HG03159 (cell line): ENCODE measurements around the gene NDUFS6.
A peak's percentile ranks its signal among the peaks of the same experiment; 100 is the strongest.
"Not testable (repeated sequence)": the region's sequence is repeated elsewhere in the genome, so short reads cannot be mapped to it uniquely, and the experiment has no call there.

Experiments used
- ATAC-seq: cut with Tn5 transposase; IDR thresholded peaks from one replicate; pipeline ENCODE4 v1.9.1; 2021; ENCODE audit warnings: mild to moderate bottlenecking, moderate library complexity; ENCODE audit not compliant: unreplicated experiment

NDUFS6 gene

GRCh38 chr5:1796371-1797102 is 4.7 kb upstream of the NDUFS6 start:
- ATAC-seq: no peak

GRCh38 chr5:1797103-1797800 is 4.0 kb upstream of the NDUFS6 start:
- ATAC-seq: no peak

GRCh38 chr5:1797855-1798254 is 3.4 kb upstream of the NDUFS6 start:
- no peak for ATAC-seq

- ATAC-seq: not testable (repeated sequence)
These were observed 2.6 kb upstream of the NDUFS6 start for GRCh38 chr5:1798589-1798988.

GRCh38 chr5:1799110-1799601 is 2.1 kb upstream of the NDUFS6 start:
- peak; percentile 29 for ATAC-seq

- ATAC-seq: peak; percentile 45
These were observed 1.4 kb upstream of the NDUFS6 start, which contains the start of gene MRPL36 for GRCh38 chr5:1799602-1800471. Gene MRPL36 (minus strand): TSS chr5:1799837. CDS start chr5:1798935, 902 bp downstream.

- ATAC-seq: peak; percentile 44
These were observed 560 bp upstream of the NDUFS6 start for GRCh38 chr5:1800472-1801221.

- no peak for ATAC-seq
These were observed 724 bp downstream of the NDUFS6 start for GRCh38 chr5:1801967-1802295.

- ATAC-seq: no peak
These were observed 2.0 kb downstream of the NDUFS6 start for GRCh38 chr5:1803192-1803591.

- ATAC-seq: no peak
These were observed 2.9 kb downstream of the NDUFS6 start for GRCh38 chr5:1804001-1804690.

GRCh38 chr5:1805326-1805725 is 4.1 kb downstream of the NDUFS6 start:
- no peak for ATAC-seq

- ATAC-seq: no peak
These were observed 4.5 kb downstream of the NDUFS6 start for GRCh38 chr5:1805736-1806135.

- no peak for ATAC-seq
These were observed 5.0 kb downstream of the NDUFS6 start for GRCh38 chr5:1806199-1806598.

- ATAC-seq: no peak
These were observed 5.8 kb downstream of the NDUFS6 start for GRCh38 chr5:1806974-1807373.

GRCh38 chr5:1807451-1808185 is 6.4 kb downstream of the NDUFS6 start:
- no peak for ATAC-seq

GRCh38 chr5:1808439-1808838 is 7.2 kb downstream of the NDUFS6 start:
- no peak for ATAC-seq

- ATAC-seq: no peak
These were observed 8.3 kb downstream of the NDUFS6 start for GRCh38 chr5:1809416-1810035.

GRCh38 chr5:1810581-1811101 is 9.4 kb downstream of the NDUFS6 start:
- ATAC-seq: no peak
